ENCODE data around the gene AMMECR1. TPM values are rescaled to one million over a fixed set of nuclear protein-coding genes. Genes with fewer than 3 reads are reported as not detected.

The AMMECR1 gene
- total and polyA plus RNA-seq, 2 experiments from 2014 or later, result 15.3 to 17.1 TPM

DNA sequence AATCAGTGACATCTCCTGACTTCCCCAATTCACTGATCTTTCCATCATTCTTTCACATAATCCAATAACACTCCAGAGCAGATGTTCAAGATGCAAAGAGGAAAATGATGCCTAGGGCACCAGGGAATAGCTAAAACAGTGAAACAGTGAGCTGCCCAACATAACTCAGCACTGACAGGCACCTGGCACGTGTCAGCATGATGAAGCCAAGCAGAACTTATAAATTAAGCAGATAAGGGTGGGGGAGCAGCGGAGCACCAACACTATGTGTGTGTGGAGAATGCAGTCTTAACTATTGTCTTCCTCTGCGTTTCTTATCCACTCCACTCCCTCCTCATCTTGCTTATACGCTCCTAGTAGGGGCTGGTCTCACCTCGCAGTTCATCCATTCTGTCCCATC lies 89.4 kb downstream of the AMMECR1 start:
- peaks cover 5% of the 10 kb centered on the region; the same call in 1 of the 2 replicates for H3K4me1 ChIP-seq (ENCODE audit: insufficient read depth)

DNA sequence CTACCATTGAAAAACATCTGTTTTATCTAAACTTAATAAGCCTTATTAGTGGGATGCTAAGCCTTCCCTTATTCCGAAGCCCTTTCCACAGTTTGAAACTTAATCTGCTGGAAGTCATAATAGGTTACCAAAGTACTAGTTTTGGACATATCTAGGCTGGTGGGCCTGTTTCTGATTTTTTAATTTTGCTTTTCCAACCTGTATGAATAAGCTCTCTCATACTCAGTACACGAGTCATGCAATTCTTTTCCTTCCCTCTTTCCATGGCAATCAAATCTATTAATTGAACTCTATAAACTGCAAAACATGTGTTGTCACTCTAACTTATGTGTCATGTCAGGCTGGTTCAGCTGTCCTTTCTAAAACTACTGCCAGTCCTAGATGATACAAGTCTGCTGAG lies 91.0 kb downstream of the AMMECR1 start:
- TF ChIP-seq EZH2phosphoT487 (IDR thresholded peaks at IDR 0.05; ENCODE audit: insufficient read depth, low read depth), result no peak
- TF ChIP-seq EZH2 (IDR thresholded peaks at IDR 0.05; ENCODE audit: insufficient read depth, poor library complexity, severe bottlenecking), result no peak
- H3K36me3 ChIP-seq (ENCODE audit: low read depth), result no peaks in the 10 kb centered on the region
- no peak overlapping the region for H3K9ac ChIP-seq
- H3K4me3 ChIP-seq, result no peak overlapping the region
- H2AFZ ChIP-seq, result no peak overlapping the region
- in situ Hi-C loops (cut with MboI), result no loop called here
- H3K4me1 ChIP-seq (ENCODE audit: insufficient read depth), result peaks cover 5% of the 10 kb centered on the region; the same call in 1 of the 2 replicates
- peak overlapping the region; percentile 9 for H3K4me2 ChIP-seq (ENCODE audit: unreplicated experiment)
- DNase-seq, result peak; percentile 19
- no peaks in the 10 kb centered on the region for H3K27me3 ChIP-seq (replicated peaks; ENCODE audit: insufficient read depth)
- no peaks in the 10 kb centered on the region for H3F3A ChIP-seq (ENCODE audit: insufficient read depth)
- peaks cover 94% of the 10 kb centered on the region for H3K79me2 ChIP-seq (ENCODE audit: insufficient read depth)
- no peaks in the 10 kb centered on the region; the same call in 1 of the 2 replicates for H4K20me1 ChIP-seq (ENCODE audit: insufficient read depth)
- 6 to 9% methylated on average over 1 to 2 of the region's 2 CpGs for WGBS, 2 experiments (ENCODE audit: low coverage in 1 of 2, low lambda C conversion rate in 2 of 2, missing lambda C conversion rate in 2 of 2)
- H3K9me3 ChIP-seq (ENCODE audit: low read depth), result no peaks in the 10 kb centered on the region
- 0 out of 2 replicates have a peak overlapping the region, but pooled peaks have one; percentile 12 for H3K27ac ChIP-seq
- H3K9me2 ChIP-seq (ENCODE audit: insufficient read depth), result no peaks in the 10 kb centered on the region

More for the DNA sequence above, 89.4 kb downstream of the AMMECR1 start:
- Histone ChIP-seq H3K79me2 (ENCODE audit: insufficient read depth) (peaks cover 96% of the 10 kb centered on the region), H3K36me3 (ENCODE audit: low read depth) (no peaks in the 10 kb centered on the region), H3K4me2 (ENCODE audit: unreplicated experiment) (no peak overlapping the region), H3K9ac (no peak overlapping the region), H3K27me3 (replicated peaks; ENCODE audit: insufficient read depth) (no peaks in the 10 kb centered on the region), H3K27ac (no peak overlapping the region), H3K4me3 (no peak overlapping the region), H3F3A (ENCODE audit: insufficient read depth) (no peaks in the 10 kb centered on the region), H4K20me1 (ENCODE audit: insufficient read depth) (no peaks in the 10 kb centered on the region; the same call in 1 of the 2 replicates), H3K9me3 (ENCODE audit: low read depth) (no peaks in the 10 kb centered on the region), H3K9me2 (ENCODE audit: insufficient read depth) (no peaks in the 10 kb centered on the region), H2AFZ (no peak overlapping the region)
- 78 to 88% methylated on average over 5 of the region's 5 CpGs for WGBS, 2 experiments (ENCODE audit: low coverage in 1 of 2, low lambda C conversion rate in 2 of 2, missing lambda C conversion rate in 2 of 2)
- in situ Hi-C loops (cut with MboI), result no loop called here
- DNase-seq, result no peak
- no peak for TF ChIP-seq EZH2 (IDR thresholded peaks at IDR 0.05; ENCODE audit: insufficient read depth, poor library complexity, severe bottlenecking)
- TF ChIP-seq EZH2phosphoT487 (IDR thresholded peaks at IDR 0.05; ENCODE audit: insufficient read depth, low read depth), result no peak

DNA sequence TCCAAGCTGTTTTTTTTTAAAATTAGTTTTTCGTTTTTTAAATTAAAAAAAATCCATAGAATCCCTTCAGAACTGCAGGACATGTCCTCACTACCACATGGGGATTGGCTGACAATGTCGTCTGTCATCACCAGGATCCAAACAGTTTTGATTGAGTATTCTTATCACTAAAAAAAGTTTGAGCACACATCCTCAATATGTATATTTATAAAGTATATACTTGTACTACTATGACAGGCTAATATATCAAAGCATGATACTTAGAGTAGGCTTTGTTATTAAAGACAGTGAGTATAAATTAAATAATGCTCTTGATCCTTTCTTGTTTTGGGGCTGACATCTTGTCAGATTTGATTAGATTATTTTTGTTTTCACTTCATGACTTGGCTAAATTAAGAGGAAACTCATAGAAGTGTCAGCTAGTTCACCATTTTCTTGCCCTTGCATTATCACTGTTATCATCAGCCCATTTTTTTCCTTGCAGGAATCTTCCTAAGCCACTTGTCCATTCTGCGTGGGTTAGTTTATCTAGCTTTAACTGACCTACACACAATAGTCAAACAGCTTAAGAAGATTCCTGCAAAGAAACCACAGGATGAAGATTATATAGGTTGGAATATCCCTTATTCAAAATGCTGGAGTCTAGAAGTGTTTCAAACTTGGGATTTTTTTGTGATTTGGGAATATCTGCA lies 92.8 kb downstream of the AMMECR1 start:
- no peak overlapping the region for H3K9ac ChIP-seq
- 0 out of 2 replicates have a peak, but pooled peaks cover 3% of the 10 kb centered on the region for H3F3A ChIP-seq (ENCODE audit: insufficient read depth)
- no peak overlapping the region for H3K4me3 ChIP-seq
- 75 to 76% methylated on average over 3 of the region's 3 CpGs for WGBS, 2 experiments (ENCODE audit: low coverage in 1 of 2, low lambda C conversion rate in 2 of 2, missing lambda C conversion rate in 2 of 2)
- TF ChIP-seq EZH2 (IDR thresholded peaks at IDR 0.05; ENCODE audit: insufficient read depth, poor library complexity, severe bottlenecking) (no peak), EZH2phosphoT487 (IDR thresholded peaks at IDR 0.05; ENCODE audit: insufficient read depth, low read depth) (no peak)
- H2AFZ ChIP-seq, result no peak overlapping the region
- H3K36me3 ChIP-seq (ENCODE audit: low read depth), result no peaks in the 10 kb centered on the region
- DNase-seq, result no peak
- H4K20me1 ChIP-seq (ENCODE audit: insufficient read depth), result no peaks in the 10 kb centered on the region
- no peaks in the 10 kb centered on the region for H3K27me3 ChIP-seq (replicated peaks; ENCODE audit: insufficient read depth)
- peaks cover 10% of the 10 kb centered on the region for H3K4me1 ChIP-seq (ENCODE audit: insufficient read depth)
- in situ Hi-C loops (cut with MboI), result no loop called here
- H3K27ac ChIP-seq, result no peak overlapping the region
- H3K9me3 ChIP-seq (ENCODE audit: low read depth), result no peaks in the 10 kb centered on the region
- H3K79me2 ChIP-seq (ENCODE audit: insufficient read depth), result peaks cover 90% of the 10 kb centered on the region
- no peaks in the 10 kb centered on the region for H3K9me2 ChIP-seq (ENCODE audit: insufficient read depth)
- no peak overlapping the region for H3K4me2 ChIP-seq (ENCODE audit: unreplicated experiment)

DNA sequence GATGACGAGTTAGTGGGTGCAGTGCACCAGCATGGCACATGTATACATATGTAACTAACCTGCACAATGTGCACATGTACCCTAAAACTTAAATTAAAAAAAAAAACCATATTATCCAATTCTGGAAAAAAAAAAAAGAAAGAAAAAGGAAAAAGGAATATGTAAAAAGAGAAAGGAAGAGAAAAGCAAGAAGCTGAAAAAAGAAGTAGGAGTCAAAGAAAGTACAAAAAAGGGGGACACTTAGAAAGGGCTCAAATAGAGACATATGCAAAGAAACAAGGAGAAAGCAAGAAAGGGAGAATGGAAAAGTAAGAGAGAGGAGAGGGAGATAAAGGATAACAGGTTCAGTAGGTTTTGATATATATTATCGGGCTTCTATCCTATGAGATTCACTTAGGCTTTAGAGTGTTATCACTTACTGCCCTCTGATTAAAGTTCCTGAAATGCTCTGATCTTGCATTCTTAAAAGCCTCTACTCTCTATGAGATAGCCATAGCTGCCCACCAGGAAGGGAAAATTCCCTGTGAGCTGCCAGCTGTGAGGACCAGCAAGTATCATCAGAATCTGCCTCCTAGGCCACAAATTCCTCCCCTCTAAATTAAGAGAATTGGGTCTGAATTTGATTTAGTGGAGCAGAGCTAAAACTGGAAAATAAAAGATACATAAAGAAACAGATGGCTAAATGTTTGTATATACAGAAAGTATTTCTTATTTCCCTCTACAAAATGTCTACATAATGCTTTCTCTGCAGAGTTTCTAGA lies 95.2 kb downstream of the AMMECR1 start:
- Histone ChIP-seq H4K20me1 (ENCODE audit: insufficient read depth) (no peaks in the 10 kb centered on the region), H3K27ac (no peak overlapping the region), H3K9me2 (ENCODE audit: insufficient read depth) (no peaks in the 10 kb centered on the region), H3F3A (ENCODE audit: insufficient read depth) (peaks cover 20% of the 10 kb centered on the region), H3K36me3 (ENCODE audit: low read depth) (no peaks in the 10 kb centered on the region), H3K9me3 (ENCODE audit: low read depth) (no peaks in the 10 kb centered on the region), H2AFZ (no peak overlapping the region), H3K79me2 (ENCODE audit: insufficient read depth) (peaks cover 71% of the 10 kb centered on the region), H3K4me2 (ENCODE audit: unreplicated experiment) (no peak overlapping the region), H3K27me3 (replicated peaks; ENCODE audit: insufficient read depth) (no peaks in the 10 kb centered on the region), H3K9ac (no peak overlapping the region), H3K4me3 (no peak overlapping the region), H3K4me1 (ENCODE audit: insufficient read depth) (peaks cover 24% of the 10 kb centered on the region)
- in situ Hi-C loops (cut with MboI), result no loop called here
- TF ChIP-seq EZH2 (IDR thresholded peaks at IDR 0.05; ENCODE audit: insufficient read depth, poor library complexity, severe bottlenecking) (no peak), EZH2phosphoT487 (IDR thresholded peaks at IDR 0.05; ENCODE audit: insufficient read depth, low read depth) (no peak)
- 90 to 95% methylated on average over 1 to 2 of the region's 2 CpGs for WGBS, 2 experiments (ENCODE audit: low coverage in 1 of 2, low lambda C conversion rate in 2 of 2, missing lambda C conversion rate in 2 of 2)
- no peak for DNase-seq

Data from GM23248 (cell line).